Activated CD4-positive, alpha-beta memory T cell treated with anti-CD3 and anti-CD28 coated beads for 36 hours (primary cell): Measurements from ENCODE around the gene CCK. TPM values are rescaled to one million over a fixed set of nuclear protein-coding genes. Genes with fewer than 3 reads are reported as not detected.
A peak's percentile ranks its signal among the peaks of the same experiment; 100 is the strongest.

ENCODE experiments used
- CTCF ChIA-PET: fragments of 350-600 bp; sonication (Branson Sonifier 250); formaldehyde crosslinking; loops from one replicate; lab custom pipeline; 2021; ENCODE audit warnings: antibody characterized with exemption, inconsistent platforms; lab: Charles Lee
- POLR2A ChIA-PET: fragments of 350-600 bp; sonication (Branson Sonifier 250); formaldehyde crosslinking; loops from one replicate; lab custom pipeline; 2021; ENCODE audit warnings: antibody characterized with exemption; lab: Charles Lee
- DNase-seq: peaks from one replicate; pipeline ENCODE4 v3.0.0-alpha.2; 2020
- H3K27ac Mint-ChIP-seq: one replicate; pipeline ENCODE4 v1.8.0; 2021; ENCODE audit warnings: mixed read lengths
- H3K27me3 Mint-ChIP-seq: one replicate; pipeline ENCODE4 v1.8.0; 2021; ENCODE audit warnings: mixed read lengths
- H3K36me3 Mint-ChIP-seq: one replicate; pipeline ENCODE4 v1.8.0; 2021; ENCODE audit warnings: mixed read lengths
- H3K4me1 Mint-ChIP-seq: one replicate; pipeline ENCODE4 v1.8.0; 2021; ENCODE audit warnings: low read depth, mixed read lengths
- H3K4me3 Mint-ChIP-seq: one replicate; pipeline ENCODE4 v1.8.0; 2021; ENCODE audit warnings: mild to moderate bottlenecking, mixed read lengths
- H3K9me3 Mint-ChIP-seq: one replicate; pipeline ENCODE4 v1.8.0; 2021; ENCODE audit warnings: mixed read lengths
- intact Hi-C: fragments of 100-400 bp; cut with micrococcal nuclease; formaldehyde crosslinking; loops from one replicate; pipeline ENCODE4 v1.15.1; 2023
- total RNA-seq, 2 experiments: library from RNA; stranded (reverse); gene quantifications; one replicate each; pipeline ENCODE4 v1.2.3, GENCODE V29; 2021

Gene CCK
- total RNA-seq, 2 experiments from 2014 or later = not detected

- Mint-ChIP-seq H3K36me3 (no peaks in the 10 kb centered on the region), H3K4me3 (no peak overlapping the region), H3K27ac (no peak overlapping the region), H3K4me1 (peaks cover 10% of the 10 kb centered on the region), H3K27me3 (peaks cover 62% of the 10 kb centered on the region), H3K9me3 (no peaks in the 10 kb centered on the region)
- intact Hi-C loops = no loop called here
- CTCF ChIA-PET = interaction anchor here (1.6 to 3.0 kb wide), 2 partner anchors 17 to 179 kb away, joined by 4 to 11 read pairs; no protein-coding TSS in a partner anchor
- peak; percentile 38 for DNase-seq
- POLR2A ChIA-PET = no interaction called here
Observed at GRCh38 chr3:42264399-42265058, 1.5 kb downstream of the CCK start.

GRCh38 chr3:42263354-42264346 is 2.3 kb downstream of the CCK start:
- peaks cover 10% of the 10 kb centered on the region for H3K4me1 Mint-ChIP-seq
- ChIA-PET CTCF (interaction anchor here (3.0 kb wide), 1 partner anchor 180 kb away, joined by 11 read pairs; no protein-coding TSS in a partner anchor), POLR2A (no interaction called here)
- no peaks in the 10 kb centered on the region for H3K36me3 Mint-ChIP-seq
- intact Hi-C loops = no loop called here
- no peak overlapping the region for H3K4me3 Mint-ChIP-seq
- H3K27me3 Mint-ChIP-seq = peaks cover 58% of the 10 kb centered on the region
- DNase-seq = peak; percentile 22
- H3K9me3 Mint-ChIP-seq = no peaks in the 10 kb centered on the region
- no peak overlapping the region for H3K27ac Mint-ChIP-seq

- Mint-ChIP-seq H3K9me3 (no peaks in the 10 kb centered on the region), H3K4me3 (no peak overlapping the region), H3K27ac (no peak overlapping the region), H3K27me3 (peaks cover 60% of the 10 kb centered on the region), H3K36me3 (no peaks in the 10 kb centered on the region), H3K4me1 (peaks cover 10% of the 10 kb centered on the region)
- no peak for DNase-seq
- ChIA-PET CTCF (interaction anchor here (3.0 kb wide), 1 partner anchor 181 kb away, joined by 11 read pairs; no protein-coding TSS in a partner anchor), POLR2A (no interaction called here)
- intact Hi-C loops = no loop called here
Observed at GRCh38 chr3:42262525-42262924, 3.5 kb downstream of the CCK start.

GRCh38 chr3:42257007-42257406 is 9.0 kb downstream of the CCK start:
- Mint-ChIP-seq H3K27me3 (peaks cover 26% of the 10 kb centered on the region), H3K4me1 (peaks cover 5% of the 10 kb centered on the region), H3K36me3 (no peaks in the 10 kb centered on the region), H3K4me3 (no peak overlapping the region), H3K9me3 (no peaks in the 10 kb centered on the region), H3K27ac (no peak overlapping the region)
- ChIA-PET CTCF (interaction anchor here (2.3 kb wide), 1 partner anchor 9 kb away, joined by 7 read pairs; no protein-coding TSS in a partner anchor), POLR2A (no interaction called here)
- intact Hi-C loops = no loop called here
- DNase-seq = no peak

- no peaks in the 10 kb centered on the region for H3K36me3 Mint-ChIP-seq
- intact Hi-C loops = no loop called here
- no peak overlapping the region for H3K4me3 Mint-ChIP-seq
- CTCF ChIA-PET = interaction anchor here (0.7 to 2.3 kb wide), 2 partner anchors 9 to 11 kb away, joined by 3 to 7 read pairs; no protein-coding TSS in a partner anchor
- peaks cover 25% of the 10 kb centered on the region for H3K27me3 Mint-ChIP-seq
- no peak overlapping the region for H3K27ac Mint-ChIP-seq
- POLR2A ChIA-PET = no interaction called here
- peaks cover 5% of the 10 kb centered on the region for H3K4me1 Mint-ChIP-seq
- no peaks in the 10 kb centered on the region for H3K9me3 Mint-ChIP-seq
- no peak for DNase-seq
Observed at GRCh38 chr3:42256135-42256819, 9.7 kb downstream of the CCK start.

GRCh38 chr3:42254566-42254965 is 11.4 kb downstream of the CCK start:
- Mint-ChIP-seq H3K36me3 (no peaks in the 10 kb centered on the region), H3K4me1 (peaks cover 5% of the 10 kb centered on the region), H3K9me3 (no peaks in the 10 kb centered on the region), H3K27ac (no peak overlapping the region), H3K27me3 (peaks cover 19% of the 10 kb centered on the region), H3K4me3 (no peak overlapping the region)
- no peak for DNase-seq
- intact Hi-C loops = no loop called here
- ChIA-PET POLR2A (no interaction called here), CTCF (interaction anchor here (1.1 to 1.3 kb wide), 2 partner anchors 189 to 280 kb away, joined by 3 to 5 read pairs; no protein-coding TSS in a partner anchor)

- intact Hi-C loops = no loop called here
- Mint-ChIP-seq H3K4me3 (no peak overlapping the region), H3K36me3 (no peaks in the 10 kb centered on the region), H3K27me3 (peaks cover 7% of the 10 kb centered on the region), H3K27ac (no peak overlapping the region), H3K4me1 (peaks cover 7% of the 10 kb centered on the region), H3K9me3 (no peaks in the 10 kb centered on the region)
- ChIA-PET POLR2A (no interaction called here), CTCF (interaction anchor here (0.7 to 8.2 kb wide), 2 partner anchors 80 to 191 kb away, joined by 3 to 146 read pairs; no protein-coding TSS in a partner anchor)
- no peak for DNase-seq
Observed at GRCh38 chr3:42250761-42251160, 15.2 kb downstream of the CCK start.

- CTCF ChIA-PET = interaction anchor here (0.7 to 8.2 kb wide), 36 partner anchors 8 to 531 kb away, joined by 3 to 146 read pairs (median 4); partner anchors contain the start of genes CCK and VIPR1
- POLR2A ChIA-PET = no interaction called here
- H3K27ac Mint-ChIP-seq = no peak overlapping the region
Observed at GRCh38 chr3:42247576-42248027, 18.4 kb downstream of the CCK start.

GRCh38 chr3:42246091-42246490 is 19.9 kb downstream of the CCK start:
- no peaks in the 10 kb centered on the region for H3K36me3 Mint-ChIP-seq
- peaks cover 7% of the 10 kb centered on the region for H3K27me3 Mint-ChIP-seq

More at GRCh38 chr3:42247576-42248027, 18.4 kb downstream of the CCK start:
- Mint-ChIP-seq H3K4me1 (peaks cover 7% of the 10 kb centered on the region), H3K27me3 (peaks cover 9% of the 10 kb centered on the region), H3K4me3 (no peak overlapping the region), H3K9me3 (no peaks in the 10 kb centered on the region), H3K36me3 (no peaks in the 10 kb centered on the region)
- intact Hi-C loops = loop anchor here (1.0 to 5.0 kb wide), 2 partner anchors 196 to 290 kb away; no protein-coding TSS in a partner anchor
- peak; percentile 73 for DNase-seq

GRCh38 chr3:42236611-42237010 is 29.4 kb downstream of the CCK start:
- Mint-ChIP-seq H3K27me3 (peaks cover 32% of the 10 kb centered on the region), H3K36me3 (no peaks in the 10 kb centered on the region), H3K4me1 (no peaks in the 10 kb centered on the region), H3K27ac (no peak overlapping the region), H3K9me3 (peaks cover 6% of the 10 kb centered on the region), H3K4me3 (no peak overlapping the region)
- ChIA-PET POLR2A (no interaction called here), CTCF (interaction anchor here (1.1 kb wide), 1 partner anchor 11 kb away, joined by 3 read pairs; no protein-coding TSS in a partner anchor)
- DNase-seq = no peak
- intact Hi-C loops = no loop called here

More at GRCh38 chr3:42246091-42246490, 19.9 kb downstream of the CCK start:
- ChIA-PET CTCF (interaction anchor here (0.7 to 8.2 kb wide), 4 partner anchors 10 to 291 kb away, joined by 3 to 146 read pairs (median 9); no protein-coding TSS in a partner anchor), POLR2A (no interaction called here)
- DNase-seq = no peak
- Mint-ChIP-seq H3K9me3 (no peaks in the 10 kb centered on the region), H3K4me3 (no peak overlapping the region), H3K27ac (no peak overlapping the region), H3K4me1 (peaks cover 7% of the 10 kb centered on the region)
- intact Hi-C loops = loop anchor here (5.0 kb wide), 1 partner anchor 291 kb away; no protein-coding TSS in a partner anchor

- intact Hi-C loops = no loop called here
Observed at GRCh38 chr3:42235532-42235931, 30.5 kb downstream of the CCK start.

More at GRCh38 chr3:42235532-42235931, 30.5 kb downstream of the CCK start:
- Mint-ChIP-seq H3K27me3 (peaks cover 32% of the 10 kb centered on the region), H3K27ac (no peak overlapping the region), H3K4me1 (no peaks in the 10 kb centered on the region), H3K36me3 (no peaks in the 10 kb centered on the region), H3K4me3 (no peak overlapping the region), H3K9me3 (peaks cover 6% of the 10 kb centered on the region)
- ChIA-PET POLR2A (no interaction called here), CTCF (no interaction called here)
- DNase-seq = no peak
